GDM1 (cell line): Measurements from ENCODE around the gene XRCC4.

Experiments used
- DNase-seq: peaks from one replicate; lab custom pipeline; 2025; lab: John Stamatoyannopoulos, UW

The XRCC4 gene

DNA sequence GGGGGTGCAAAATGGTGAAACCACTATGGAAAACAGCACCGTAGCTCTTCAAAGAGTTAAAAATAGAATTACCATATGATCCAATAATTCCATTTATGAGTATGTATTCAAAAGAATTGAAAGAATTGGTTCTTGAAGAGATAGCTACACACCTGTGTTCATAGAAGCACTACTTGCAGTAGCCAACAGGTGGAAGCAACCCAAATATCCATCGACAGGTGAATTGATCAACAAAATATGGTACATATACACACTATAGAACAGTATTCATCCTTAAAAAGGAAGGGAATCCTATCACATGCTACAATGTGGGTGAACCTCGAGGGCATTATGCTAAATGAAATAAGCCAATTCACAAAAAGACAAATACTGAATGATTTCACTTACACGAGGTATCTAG is 308.5 kb downstream of the XRCC4 start:
- no peak for DNase-seq

DNA sequence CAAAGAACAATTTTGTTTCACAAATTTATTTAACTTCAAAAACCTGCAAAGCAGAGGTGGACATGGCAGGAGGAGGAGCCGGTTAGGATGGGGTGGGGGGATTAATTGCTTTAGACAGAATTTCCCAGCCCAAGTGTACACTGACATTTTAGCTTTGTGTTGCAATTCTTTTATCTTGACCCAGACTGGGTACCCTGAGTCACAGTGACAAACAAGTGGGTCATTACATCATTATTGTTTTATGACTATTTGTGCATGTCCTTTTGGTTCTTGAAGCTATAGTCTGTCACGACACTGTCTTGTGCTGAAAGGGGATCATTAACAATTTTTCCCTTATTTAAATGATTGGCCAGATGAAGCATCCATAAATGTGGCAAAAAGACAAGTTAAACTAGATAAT is 309.7 kb downstream of the XRCC4 start:
- no peak for DNase-seq

DNA sequence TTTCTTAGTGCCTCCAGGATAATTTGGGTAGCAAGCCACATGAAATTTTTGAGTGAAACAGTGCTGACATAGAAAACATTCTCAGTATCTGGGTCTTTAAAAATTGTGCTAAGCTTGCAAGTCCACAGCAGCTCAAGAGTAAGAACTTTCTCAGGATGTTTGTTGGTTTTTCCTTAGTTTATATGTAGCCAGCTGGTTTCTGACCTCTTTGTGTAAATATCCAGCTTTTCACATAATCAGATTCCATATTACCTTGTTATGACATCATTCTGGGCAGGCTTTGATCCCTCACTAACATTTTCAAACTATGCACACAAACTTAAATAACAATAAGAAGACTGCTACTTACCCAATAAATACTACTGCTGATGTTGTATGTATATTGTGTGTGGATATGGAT is 311.3 kb downstream of the XRCC4 start:
- no peak for DNase-seq

- no peak for DNase-seq
Measured at GRCh38 chr5:83392766-83393503, 315.6 kb downstream of the XRCC4 start.

- no peak for DNase-seq
Measured at GRCh38 chr5:83393504-83393866, 316.1 kb downstream of the XRCC4 start.

- no peak for DNase-seq
Measured at GRCh38 chr5:83394190-83394589, 316.8 kb downstream of the XRCC4 start.

DNA sequence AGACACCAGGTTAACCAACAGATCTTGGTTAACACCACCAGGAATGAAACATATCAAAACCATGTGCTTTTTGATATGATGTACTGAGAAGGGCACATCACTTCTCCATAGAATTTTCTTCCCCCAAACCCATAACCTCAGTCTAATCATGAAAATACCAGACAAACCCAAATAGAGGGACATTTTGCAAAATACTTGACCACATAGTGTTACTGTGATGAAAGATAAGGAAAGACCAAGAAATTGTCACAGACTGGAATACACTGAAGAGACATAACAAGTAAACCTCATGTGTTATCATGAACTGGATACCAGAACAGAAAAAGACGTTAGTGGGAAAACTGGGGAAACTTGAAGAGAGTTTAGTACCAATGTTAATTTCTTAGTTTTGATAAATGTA is 319.3 kb downstream of the XRCC4 start:
- no peak for DNase-seq

DNA sequence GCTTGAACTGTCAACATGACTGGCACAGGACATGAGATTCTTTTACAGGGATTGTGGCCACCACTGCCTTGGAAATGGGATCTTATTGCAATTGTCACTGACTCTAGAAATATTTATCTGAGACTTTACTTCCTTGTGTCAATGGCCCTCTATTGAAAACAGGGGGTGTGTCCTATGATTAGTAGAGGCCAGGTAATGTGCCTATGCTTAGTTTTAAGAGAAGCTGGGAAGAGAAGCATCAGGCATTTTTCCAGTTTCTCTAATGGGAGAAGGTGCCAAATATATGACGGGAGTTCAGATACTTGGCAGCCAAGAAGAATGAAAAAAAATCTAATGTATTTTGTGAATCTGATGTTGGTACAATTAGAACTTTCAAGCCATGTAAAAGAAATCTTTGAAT is 320.3 kb downstream of the XRCC4 start:
- DNase-seq = no peak

- no peak for DNase-seq
Measured at GRCh38 chr5:83400241-83400640, 322.9 kb downstream of the XRCC4 start.

DNA sequence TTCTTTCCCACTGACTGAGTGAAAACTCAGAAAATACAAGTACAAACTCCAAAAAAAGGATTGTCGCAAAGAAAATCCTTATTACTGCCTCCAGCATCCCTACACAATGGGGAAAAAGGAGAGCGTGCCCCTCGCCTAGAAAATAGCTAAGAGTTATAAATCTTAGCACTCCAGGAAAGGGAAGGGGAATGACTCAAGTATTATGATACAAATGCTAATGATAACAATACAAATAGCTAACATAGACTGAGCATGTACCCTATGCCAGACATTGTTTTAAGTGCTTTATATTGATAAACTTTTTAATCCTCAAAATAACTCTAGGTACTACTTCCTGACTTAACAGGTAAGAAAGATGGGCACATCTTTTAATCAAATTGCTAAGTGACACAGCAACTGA is 323.4 kb downstream of the XRCC4 start:
- DNase-seq = no peak

- no peak for DNase-seq
Measured at GRCh38 chr5:83401122-83401731, 323.9 kb downstream of the XRCC4 start.

DNA sequence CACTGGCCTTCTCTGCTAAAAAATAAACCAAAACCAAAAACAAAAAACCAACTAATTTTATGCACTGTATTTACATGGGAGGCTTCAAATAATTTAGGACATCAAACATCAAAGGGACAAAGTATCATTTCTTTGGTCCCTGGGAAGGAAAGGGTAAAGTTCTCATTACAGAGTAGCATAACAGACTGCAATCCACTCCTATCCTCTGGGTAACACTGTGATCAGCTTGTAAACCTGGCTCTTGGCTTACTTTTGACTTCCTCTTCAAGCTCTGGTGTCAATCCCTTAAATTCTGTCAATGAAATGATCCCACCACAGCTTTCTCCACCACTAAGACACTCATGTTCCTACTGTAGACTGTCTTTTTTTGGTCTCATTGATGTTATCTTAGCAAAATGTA is 324.4 kb downstream of the XRCC4 start:
- no peak for DNase-seq
